HG02981 (cell line): Measurements from ENCODE around the gene HAUS7.

ENCODE experiments used
- ATAC-seq: cut with Tn5 transposase; IDR thresholded peaks from one replicate; pipeline ENCODE4 v1.9.1; 2021; ENCODE audit warnings: mild to moderate bottlenecking, moderate library complexity; ENCODE audit not compliant: unreplicated experiment

The HAUS7 gene

DNA sequence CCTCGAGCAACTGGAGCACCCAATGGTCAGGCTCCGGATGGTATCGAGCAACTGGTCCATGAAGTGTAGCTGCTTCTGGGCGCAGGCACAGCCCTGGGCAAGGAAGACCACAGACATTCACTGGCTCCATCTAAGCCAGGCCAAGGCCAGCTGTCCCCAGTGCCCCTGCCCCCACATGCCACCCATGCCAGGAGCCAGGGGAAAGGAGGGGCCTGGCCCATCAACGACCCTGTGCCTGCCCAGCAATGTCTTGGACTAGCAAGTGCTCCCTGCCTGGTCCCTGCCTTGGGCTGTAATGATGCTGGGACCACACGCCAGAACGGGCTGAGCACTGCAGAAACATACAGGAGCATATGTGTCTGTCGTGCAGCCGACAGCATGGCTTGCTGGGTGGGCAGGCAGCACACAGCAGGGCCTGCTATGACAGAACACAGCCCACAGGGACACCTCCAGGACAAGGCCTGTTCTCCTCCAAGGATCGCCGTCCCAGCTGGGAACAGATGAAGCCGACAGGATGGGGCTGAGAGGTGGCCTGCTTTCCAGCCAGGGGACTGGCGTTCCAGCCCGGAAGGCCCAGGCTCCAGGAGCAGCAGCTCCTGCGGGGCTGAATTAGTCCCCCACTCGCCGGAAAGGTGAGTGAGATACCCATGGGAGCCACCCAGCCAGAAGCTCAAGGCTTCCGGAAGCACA is 13.1 kb downstream of the HAUS7 start:
- ATAC-seq = no peak

DNA sequence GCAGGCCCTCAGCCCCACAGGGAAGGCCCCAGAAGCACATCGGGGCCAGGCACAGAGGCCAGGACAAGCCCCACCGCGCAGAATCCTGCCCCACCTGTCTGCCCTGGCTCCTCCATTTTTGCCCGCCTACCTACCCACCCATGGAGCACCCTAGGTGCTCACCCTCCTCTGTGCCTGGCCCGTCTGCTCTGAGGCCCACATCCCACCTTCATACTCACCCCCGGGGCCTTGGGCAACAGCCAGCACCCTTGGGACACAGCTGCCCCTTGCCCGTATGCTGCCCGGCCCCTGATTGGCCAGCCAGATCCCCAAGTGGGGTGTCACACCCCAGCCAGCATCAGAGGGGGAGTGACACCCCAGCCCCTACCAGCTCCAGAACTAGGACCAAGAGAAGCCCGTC is 13.7 kb downstream of the HAUS7 start:
- no peak for ATAC-seq

DNA sequence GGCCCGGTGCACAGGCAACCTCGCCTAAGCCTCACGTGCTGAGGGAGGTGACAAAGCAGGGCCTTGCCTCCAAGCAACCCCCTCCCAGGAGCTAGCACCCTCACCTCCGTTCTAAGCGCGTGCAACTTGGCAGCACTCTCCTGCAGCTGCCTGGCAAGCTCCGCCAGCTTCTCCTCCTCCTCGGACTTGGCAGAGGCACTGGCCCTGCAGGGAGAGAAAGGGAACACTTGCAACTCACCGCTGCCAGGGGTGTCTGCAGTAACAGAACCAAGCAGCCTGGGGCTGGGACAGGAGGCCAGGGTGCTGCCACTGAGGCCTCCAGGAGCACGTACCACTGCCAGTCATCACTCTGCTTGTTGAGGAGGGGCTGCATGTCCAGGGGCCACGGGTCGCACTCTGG is 14.2 kb downstream of the HAUS7 start:
- no peak for ATAC-seq

DNA sequence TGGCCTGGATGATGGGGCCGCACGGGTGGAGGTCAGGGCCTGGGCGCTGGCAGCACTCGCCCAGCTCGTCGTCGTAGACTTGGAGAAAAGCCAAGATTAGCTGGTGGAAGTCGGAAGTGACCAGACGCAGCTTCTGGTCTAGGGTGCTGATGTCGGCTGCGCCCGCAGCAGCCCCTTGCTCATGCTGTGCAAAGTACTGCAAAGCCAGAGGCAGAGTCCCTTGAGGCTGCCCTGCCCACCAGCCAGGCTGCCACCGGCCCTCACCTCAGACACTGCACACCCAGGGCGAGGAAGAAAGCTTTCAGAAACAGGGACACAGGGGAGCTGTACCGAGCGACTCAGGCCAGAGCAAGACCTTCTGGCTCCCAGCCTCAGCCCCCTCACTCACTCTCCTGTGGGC is 14.8 kb downstream of the HAUS7 start:
- ATAC-seq = no peak

DNA sequence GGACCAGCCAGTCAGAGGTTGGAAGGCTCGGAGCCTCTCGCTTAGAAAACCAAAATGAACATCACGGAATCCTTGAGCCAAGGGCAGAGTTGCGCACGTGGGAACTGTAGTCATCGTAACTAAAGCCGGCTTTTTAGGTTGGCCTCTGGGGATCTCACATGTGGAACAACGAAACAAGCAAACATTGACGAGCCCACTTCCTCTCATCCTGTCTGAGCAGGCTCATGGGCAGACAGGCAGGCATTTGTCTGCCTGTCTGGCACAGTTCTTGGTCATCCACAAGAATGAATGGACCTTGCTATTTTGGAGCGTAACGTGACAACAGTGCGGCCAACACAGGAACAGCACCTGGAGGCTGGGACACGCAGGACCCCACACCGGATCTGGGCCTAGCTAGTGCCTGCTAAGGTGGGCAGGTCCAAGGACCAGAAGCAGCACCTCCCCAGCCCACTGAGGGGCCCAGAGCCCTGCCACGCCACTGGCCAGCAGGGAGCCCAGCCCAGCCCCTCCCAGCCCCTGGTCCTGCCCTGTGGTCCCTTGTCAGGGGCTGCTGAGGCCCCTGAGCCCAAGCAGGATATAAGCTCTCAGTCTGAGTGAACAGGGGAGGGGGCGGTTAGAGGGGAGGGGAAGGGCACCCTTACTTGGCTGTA is 15.3 kb downstream of the HAUS7 start:
- no peak for ATAC-seq

DNA sequence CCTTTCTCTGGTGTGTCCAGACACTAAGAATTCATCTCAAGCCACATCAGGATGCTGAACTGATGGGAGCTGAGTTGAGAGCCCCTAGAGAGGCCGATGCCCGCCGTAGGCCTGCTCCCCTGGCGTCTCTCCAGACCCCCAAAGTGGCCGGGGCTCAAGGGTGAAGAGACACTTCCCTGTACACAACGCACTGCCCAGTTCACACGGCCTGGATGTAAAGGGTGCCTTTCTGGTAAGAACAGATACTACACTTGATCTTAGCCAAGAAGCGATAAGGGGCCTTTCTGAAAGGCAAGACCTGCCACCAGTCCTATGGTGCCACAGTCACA is 19.5 kb downstream of the HAUS7 start:
- no peak for ATAC-seq

DNA sequence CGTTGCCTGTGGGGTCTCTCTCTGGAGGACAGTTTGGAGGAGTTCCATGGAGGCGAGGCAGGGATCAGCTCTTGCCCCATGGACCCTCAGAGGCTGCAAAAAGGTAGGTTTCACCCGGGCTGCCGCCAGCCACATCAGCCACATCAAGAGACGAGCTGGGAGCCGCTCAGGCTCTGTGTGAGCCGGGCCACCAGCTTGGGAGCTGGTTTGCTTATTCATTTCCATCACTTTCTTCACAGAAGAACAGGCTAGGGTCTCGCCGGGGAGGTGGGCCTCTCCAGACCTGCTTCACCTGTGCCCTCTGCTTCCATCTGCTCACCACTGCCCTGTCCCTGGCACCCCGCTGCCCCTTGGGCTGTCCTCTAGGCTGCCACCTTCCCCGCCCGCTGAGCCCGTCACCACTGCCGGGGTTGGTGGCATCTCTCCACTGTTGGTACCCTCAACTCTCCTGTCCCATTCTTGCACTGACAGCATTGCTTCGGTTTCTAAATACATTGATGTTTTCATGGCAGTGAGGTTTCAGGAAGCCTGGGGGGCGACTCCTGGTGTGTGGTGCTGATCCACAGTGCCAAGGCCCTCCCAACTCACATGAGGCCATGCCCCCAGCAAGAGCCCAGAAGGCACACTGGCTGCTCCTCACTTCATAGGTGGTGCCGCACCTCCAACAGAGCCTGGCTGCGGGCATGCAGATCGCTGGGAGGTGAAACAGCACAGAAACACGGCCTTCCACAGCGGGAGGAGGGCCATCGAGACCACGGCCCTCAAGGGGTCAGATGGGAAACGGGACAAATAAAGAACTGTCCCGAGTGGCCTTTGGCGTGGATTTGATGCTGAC is 20.0 kb downstream of the HAUS7 start:
- no peak for ATAC-seq

DNA sequence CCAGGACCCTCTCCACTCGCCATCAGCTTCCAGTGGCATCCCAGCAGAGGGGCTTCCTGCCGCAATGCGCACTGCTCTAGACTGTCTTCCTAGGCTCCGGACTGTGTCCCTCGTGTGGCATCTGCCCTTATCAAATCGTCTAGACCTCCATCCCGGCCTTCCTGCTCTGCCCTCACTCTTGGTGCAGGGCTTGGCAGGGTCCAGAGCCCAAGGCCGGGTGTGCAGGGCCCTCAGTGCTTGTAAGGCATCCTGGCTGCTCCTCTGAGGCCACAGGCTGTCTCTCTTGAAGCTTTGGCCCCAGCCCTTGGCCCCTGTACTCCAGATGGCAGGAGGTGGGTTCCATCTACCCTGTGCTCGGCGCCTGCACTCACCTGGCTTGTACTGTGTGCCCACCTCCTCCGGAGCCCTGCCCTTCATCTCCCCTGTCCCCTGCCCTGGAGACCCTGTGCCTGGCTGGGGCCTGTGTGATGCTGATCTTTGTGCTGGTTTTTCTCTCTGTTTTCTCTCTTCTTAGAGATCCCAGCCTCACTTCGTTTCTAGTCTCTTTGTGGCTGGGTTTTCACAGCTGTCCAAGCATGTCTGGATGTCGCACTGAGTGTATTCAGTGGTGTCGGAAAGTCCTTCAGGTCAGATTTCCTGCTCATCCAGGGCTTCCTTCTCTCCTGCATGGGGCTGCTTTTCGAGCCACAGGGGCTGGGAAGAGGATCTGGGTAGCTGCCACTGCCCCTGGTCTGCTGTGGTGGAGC is 20.8 kb downstream of the HAUS7 start:
- no peak for ATAC-seq

DNA sequence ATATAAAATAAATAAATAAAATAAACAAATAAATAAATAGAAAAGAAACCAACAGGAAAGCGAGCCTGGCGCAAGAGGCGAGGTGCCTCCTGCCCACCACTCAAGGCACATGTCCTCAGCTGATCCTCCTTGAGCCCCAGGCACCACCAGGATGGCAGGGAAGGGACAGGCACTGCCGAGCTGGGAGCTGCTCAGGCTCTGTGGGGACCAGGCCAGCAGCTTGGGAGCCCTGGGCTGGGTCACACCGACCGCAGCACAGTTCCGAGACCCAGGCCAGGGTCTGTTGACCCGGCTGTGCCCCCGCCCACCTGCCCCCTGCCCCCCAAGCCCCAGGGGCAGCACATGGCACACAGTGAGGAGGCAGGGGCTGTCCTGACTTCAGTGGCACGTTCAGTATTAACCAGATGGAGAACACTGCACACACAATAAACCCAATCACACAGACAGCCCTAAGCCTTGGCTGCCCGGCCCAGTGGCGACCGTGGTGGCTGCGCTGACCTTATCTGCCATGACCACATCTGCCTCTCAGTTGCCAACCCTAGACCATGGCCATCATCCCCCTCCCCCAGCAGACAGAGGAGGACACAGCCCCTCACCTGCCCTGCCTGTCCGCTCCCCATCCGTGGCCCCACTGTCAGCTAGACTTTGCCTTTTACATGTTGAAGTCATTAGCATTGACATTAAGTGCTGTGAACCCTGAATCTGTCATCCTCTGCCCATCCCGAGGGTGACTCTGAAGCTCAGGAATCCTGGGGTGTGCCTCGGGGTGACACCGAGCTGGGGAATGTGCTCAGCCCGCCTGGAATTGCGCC is 21.6 kb downstream of the HAUS7 start:
- ATAC-seq = no peak

DNA sequence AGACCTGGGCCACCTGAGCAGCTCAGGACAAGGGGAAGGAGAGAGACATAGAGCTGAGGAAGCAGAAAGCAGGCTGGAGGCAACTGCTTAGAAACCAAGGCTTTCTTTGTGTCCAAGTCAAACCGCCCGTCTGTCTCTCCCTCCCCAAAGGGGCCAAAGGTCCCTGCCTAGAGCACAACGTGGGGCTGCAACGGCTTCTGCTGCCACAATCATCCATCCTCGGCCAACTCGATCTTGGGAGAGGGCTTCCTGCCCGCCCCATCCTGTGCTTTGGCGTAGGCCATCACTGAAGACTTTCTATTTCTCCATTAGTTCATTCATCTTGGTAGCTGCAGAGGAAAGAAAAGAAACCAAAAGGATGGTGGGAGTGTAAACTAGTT is 22.8 kb downstream of the HAUS7 start:
- ATAC-seq = no peak

DNA sequence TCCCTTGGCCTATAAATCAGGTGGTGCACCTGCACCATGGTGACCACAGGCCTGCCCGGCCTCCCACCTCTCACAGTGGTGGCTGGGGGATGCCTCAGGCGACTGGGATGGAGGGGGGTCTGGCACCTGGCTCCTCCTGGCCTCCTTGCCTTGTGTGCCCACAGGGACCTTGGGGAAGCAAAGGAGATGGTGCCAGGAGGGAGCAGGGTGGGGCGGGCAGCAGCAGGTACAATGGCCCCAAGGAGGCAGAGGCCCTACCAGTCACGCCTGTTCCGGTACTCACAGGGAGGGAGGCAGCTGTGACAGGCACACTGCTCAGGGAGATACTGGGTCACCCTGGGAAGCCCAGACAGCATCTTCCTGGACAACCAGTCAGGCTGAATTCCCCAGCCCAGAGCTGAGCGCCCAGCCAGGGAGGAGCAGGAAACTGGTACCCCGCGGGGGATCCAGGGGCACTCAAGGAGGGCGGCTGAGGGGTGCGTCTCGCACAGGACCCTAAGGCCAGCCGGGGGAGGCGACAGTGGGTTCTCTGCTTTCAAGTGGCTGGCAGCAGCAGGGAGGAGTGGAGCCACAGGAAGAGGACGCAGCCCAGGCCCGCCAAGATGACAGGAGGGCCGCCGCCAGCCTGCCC is 23.3 kb downstream of the HAUS7 start:
- ATAC-seq = no peak

DNA sequence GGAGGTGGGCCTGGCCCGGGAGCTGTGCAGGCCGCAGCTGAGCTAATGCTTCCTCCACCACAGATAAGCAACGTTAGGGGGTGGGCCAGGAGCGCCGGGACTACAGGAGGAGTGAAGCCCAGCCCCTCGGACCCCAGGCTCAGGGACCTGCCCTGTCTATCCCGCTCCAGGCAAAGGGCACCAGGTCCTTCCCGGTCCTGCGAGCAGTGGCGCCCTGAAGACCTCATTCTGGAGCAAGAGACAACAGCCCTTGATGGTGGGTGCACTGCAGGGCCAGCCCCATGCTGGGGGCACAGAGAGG is 23.8 kb downstream of the HAUS7 start:
- no peak for ATAC-seq

DNA sequence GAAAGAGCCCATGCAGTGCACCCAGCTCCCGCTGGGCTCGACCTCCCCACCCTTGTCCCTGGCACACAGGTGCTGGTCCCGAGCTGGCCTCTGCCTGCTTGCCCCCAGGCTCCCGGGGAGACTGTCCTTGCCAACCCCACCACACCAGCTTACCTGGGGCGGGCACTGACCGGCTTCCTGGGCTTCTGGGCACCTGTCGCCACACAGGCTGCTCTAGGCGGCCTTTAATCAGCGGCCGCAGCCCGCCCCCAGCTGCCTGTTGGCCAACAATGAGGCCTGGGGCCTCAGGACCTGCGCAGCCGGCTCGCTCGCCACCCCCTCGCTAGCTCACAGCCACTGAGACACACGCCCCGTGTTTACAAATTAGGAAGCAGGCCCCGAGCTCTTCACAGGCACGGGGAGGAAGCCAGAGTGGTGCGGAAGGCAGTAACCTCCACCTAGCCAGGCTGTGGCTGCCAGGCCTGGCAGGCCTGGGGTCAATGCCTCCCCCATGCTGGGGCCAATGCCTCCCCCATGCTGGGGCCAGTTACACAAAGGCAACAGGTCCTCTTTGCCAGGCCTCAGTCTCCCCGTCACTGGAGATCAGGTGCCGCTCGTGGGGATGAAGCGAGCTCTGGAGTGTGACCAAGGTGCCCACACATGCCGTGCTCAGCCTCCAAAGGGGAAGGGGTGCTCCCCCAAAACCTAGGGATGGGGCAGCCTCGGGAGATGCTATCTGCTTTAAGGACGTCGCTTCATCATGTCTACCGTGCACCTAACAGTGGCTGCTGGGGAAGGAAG is 24.3 kb downstream of the HAUS7 start, which contains the start of gene TREX2:
Gene TREX2, minus strand, starts transcription at position 201 of the 780 bp plus-strand sequence. CDS start 626 bp downstream, outside the sequence.
- ATAC-seq = no peak

DNA sequence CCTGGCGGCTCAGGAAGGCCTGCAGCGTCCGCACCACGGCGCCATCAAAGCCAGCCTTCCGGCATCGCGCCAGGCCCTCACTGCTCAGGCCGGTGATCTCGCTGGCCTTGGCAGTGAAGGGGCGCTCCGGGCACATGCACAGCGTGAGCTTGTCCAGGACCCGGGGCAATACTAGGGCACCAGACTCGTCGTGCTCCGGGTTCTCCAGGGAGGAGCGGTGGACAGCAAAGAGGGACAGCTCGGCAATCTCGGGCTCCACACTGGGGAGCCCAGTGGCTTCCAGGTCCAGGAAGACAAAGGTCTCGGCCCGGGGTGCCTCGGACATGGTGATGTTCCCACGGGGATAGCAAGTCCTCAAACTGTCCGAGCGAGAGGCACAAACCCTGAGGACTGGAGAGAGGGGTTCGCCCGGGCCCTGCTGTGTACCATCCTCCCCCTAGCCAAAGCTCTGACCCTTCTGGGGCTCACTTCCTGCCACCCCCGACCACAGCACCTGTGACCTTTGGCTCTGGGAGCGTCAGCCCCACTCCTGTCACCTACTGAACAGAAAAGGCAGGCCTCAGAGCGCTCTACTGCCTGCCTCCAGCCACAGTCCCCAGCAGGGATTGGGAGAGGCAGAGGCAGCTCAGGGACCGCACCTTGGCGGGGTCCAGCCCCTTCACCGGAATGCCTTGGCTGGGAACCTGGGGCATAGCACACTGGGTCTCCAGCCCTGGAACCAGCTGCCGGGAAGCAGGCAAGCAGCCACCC is 25.1 kb downstream of the HAUS7 start:
- ATAC-seq = no peak

DNA sequence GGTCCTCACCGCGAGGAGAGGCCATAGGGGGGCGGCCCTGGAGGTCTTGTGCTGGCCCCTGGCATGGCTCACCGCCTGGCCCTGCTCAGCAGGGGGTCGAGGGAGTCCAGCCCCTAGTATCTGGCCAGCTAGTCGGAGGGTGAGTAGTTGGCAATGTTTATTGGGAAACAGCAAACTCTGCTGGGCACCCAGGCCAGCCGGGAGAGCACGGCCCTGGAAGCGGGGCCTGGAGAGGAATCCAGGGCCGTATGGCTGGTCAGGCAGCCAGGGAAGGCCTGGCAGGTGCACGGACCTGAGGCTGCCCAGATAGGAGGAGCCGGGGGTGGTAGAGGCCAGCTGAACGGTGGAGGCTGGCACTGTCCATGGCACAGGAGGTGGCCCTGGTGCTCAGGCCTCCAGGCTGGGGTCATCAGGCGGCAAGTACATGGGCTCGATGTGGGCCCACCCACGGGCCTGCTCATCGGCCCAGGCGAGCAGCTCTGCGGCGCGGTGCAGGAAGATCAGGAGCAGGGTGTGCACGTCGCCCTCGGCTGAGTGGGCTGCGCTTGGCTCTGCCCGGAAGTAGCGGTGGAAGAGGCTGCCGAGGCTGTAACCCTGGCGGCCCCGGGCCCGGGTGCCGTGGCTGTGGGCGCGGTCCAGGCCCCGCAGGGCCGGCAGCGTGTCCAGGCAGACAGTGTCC is 25.9 kb downstream of the HAUS7 start:
- no peak for ATAC-seq

DNA sequence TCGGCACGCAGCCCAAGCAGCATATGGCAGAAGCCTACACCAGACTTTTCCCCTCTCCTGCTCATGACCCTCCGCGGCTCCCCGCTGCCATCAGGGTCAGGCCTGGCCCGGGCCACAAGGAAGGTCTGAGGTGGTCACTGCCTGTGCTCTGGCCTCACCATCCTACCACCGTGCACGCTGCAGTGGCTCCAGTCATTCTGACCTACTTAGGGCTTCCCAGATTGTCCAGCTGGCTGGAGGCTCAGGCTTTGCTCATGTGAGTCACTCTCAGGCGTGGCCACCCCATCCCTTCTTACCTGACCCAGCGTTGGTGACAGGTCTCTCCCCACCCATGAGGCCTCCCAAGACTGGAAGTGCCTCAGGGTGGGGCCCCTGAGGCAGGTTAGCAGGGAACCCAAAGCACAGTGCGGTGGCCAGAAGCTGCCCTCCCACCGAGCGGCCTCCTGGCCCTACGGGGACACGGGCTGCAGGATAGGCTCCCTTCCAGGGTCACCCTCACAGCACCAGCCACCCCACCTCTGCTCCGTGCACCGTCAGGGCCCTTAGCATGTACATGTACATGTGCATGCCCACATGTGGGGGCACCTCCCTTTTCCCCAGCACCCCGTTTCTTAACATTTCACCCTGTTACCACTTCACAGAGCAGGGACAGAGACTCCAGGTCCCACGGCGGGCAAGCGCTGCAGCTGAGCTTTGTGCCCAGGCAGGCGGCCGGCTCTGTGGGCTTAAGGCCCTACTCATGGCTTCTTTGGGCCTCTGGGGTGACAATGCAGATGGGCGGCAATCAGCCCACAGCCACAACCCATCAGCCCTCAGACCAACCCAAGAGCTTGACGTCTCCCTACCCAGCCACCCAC is 26.7 kb downstream of the HAUS7 start:
- no peak for ATAC-seq

DNA sequence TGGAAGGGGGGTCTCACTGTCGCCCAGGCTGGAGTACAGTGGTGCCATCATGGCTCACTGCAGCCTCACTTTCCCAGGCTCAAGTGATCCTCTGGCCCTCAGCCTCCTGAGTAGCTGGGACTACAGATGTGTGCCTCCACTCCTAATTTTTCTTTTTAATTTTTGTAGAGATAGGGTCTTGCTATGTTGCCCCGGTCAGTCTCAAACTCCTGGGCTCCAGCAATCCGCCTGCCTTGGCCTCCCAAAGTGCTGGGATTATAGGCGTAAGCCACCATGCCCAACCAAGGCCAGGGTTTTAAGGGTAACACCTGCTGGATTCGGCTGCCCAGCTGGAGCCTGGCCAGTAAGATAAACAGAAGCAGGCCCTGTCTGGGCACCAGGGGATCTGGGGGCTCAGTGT is 27.9 kb downstream of the HAUS7 start:
- no peak for ATAC-seq
